Keratinocyte (primary cell): Measurements from ENCODE around the gene FAM120B. TPM values are rescaled to one million over a fixed set of nuclear protein-coding genes. Genes with fewer than 3 reads are reported as not detected.

Experiments
- DNase-seq: peaks from one replicate; pipeline ENCODE4 v3.0.0-alpha.2; 2011; ENCODE audit warnings: low read depth, missing footprints, low spot score
- FAIRE-seq: peaks from 2 replicates; lab custom pipeline; 2011; peaks lifted over from hg19 to GRCh38; lab: Jason Lieb, UNC
- H2AFZ ChIP-seq: 2 replicates; pipeline ENCODE4 v1.6.0; 2012; ENCODE audit warnings: low read length, control low read depth, inconsistent platforms; ENCODE audit not compliant: control insufficient read depth
- H3K27ac ChIP-seq: 2 replicates; pipeline ENCODE4 v1.5.1; 2011; ENCODE audit warnings: low read length; ENCODE audit not compliant: control insufficient read depth, insufficient read depth
- H3K27me3 ChIP-seq: 3 replicates; pipeline ENCODE4 v1.6.0; 2011; ENCODE audit warnings: low read length; ENCODE audit not compliant: control insufficient read depth, insufficient read depth; ENCODE audit errors: extremely low read depth
- H3K36me3 ChIP-seq, 2 experiments: 2 replicates in 1 of 2; 3 replicates in 1 of 2; pipeline ENCODE4 v1.5.1; 2011; ENCODE audit warnings: low read length in 2 of 2, mild to moderate bottlenecking in 1 of 2; ENCODE audit not compliant: control insufficient read depth in 2 of 2, insufficient read depth in 2 of 2; ENCODE audit errors: extremely low read depth in 1 of 2
- H3K4me1 ChIP-seq: 3 replicates; pipeline ENCODE4 v1.5.1; 2011; ENCODE audit warnings: low read length; ENCODE audit not compliant: control insufficient read depth, insufficient read depth; ENCODE audit errors: extremely low read depth
- H3K4me2 ChIP-seq: 3 replicates; pipeline ENCODE4 v1.6.0; 2011; ENCODE audit warnings: low read depth, low read length; ENCODE audit not compliant: control insufficient read depth, insufficient read depth; ENCODE audit errors: extremely low read depth
- H3K4me3 ChIP-seq, 3 experiments: fragments of 200-600 bp in 1 of 3; sonication (generic) in 1 of 3; 2 replicates in 2 of 3; 3 replicates in 1 of 3; pipeline ENCODE4 v1.5.1; 2011 to 2016; ENCODE audit warnings: low read length in 3 of 3, mild to moderate bottlenecking in 3 of 3, control low read depth in 2 of 3, inconsistent platforms in 1 of 3, low read depth in 1 of 3, mixed read lengths in 1 of 3, mixed run types in 1 of 3, moderate library complexity in 1 of 3; ENCODE audit not compliant: control insufficient read depth in 2 of 3, insufficient read depth in 2 of 3; ENCODE audit errors: extremely low read depth in 1 of 3
- H3K79me2 ChIP-seq: 2 replicates; pipeline ENCODE4 v1.6.0; 2012; ENCODE audit warnings: low read length; ENCODE audit not compliant: control insufficient read depth, insufficient read depth
- H3K9ac ChIP-seq: 3 replicates; pipeline ENCODE4 v1.6.0; 2011; ENCODE audit warnings: low read length; ENCODE audit not compliant: control insufficient read depth, insufficient read depth; ENCODE audit errors: extremely low read depth
- H3K9me1 ChIP-seq: 3 replicates; pipeline ENCODE4 v1.6.0; 2011; ENCODE audit warnings: low read length; ENCODE audit not compliant: control insufficient read depth, insufficient read depth; ENCODE audit errors: extremely low read depth
- H3K9me3 ChIP-seq: 2 replicates; pipeline ENCODE4 v1.5.1; 2012; ENCODE audit warnings: low read depth, low read length; ENCODE audit not compliant: control insufficient read depth
- H4K20me1 ChIP-seq: 3 replicates; pipeline ENCODE4 v1.6.0; 2011; ENCODE audit warnings: low read length; ENCODE audit not compliant: control insufficient read depth, insufficient read depth; ENCODE audit errors: extremely low read depth
- CTCF ChIP-seq, 3 experiments: IDR thresholded peaks in 1 of 3; conservative IDR thresholded peaks in 1 of 3; optimal IDR thresholded peaks in 1 of 3; 2 replicates in 2 of 3; 3 replicates in 1 of 3; pipeline versions ENCODE3 to v1.5.1; 2011; ENCODE audit warnings: low read length in 3 of 3, mild to moderate bottlenecking in 3 of 3, moderate library complexity in 2 of 3, control low read depth in 1 of 3, inconsistent platforms in 1 of 3; ENCODE audit not compliant: insufficient read depth in 2 of 3; ENCODE audit errors: extremely low read depth in 1 of 3
- EZH2 ChIP-seq: IDR thresholded peaks from one replicate; pipeline ENCODE4 v1.6.1; 2012; ENCODE audit warnings: inconsistent platforms, mild to moderate bottlenecking, low read length, moderate library complexity
- dilution Hi-C: fragments of 300-500 bp; cut with MboI; formaldehyde crosslinking; loops from one replicate; pipeline ENCODE4 v1.7.0; 2020; ENCODE audit warnings: low sequenced_read_pairs; ENCODE audit not compliant: extremely low pct_ligation_motif_present
- polyA plus RNA-seq, 5 experiments: library from polyadenylated mRNA; depleted of rRNA in 3 of 5; stranded (reverse) in 3 of 5; stranded (forward) in 1 of 5; unstranded in 1 of 5; fragments of >200 nt; gene quantifications; 1 replicate in 1 of 5; 2 replicates in 3 of 5; 3 replicates in 1 of 5; pipeline versions ENCODE4 v1.2.1 to v1.2.3, GENCODE V29; 2011 to 2012; ENCODE audit warnings: missing spikeins in 2 of 5, low read depth in 1 of 5, low replicate concordance in 1 of 5

The FAM120B gene
- polyA plus RNA-seq, 1 donor (not counting 4 experiments of a cell fraction or from before 2014, with no cell fraction given), result 17.4 TPM

GRCh38 chr6:170311696-170312095 is 5.1 kb downstream of the FAM120B start:
- dilution Hi-C loops, result no loop called here
- DNase-seq, result no peak
- no peaks in the 10 kb centered on the region for H3K9me3 ChIP-seq
- no peak overlapping the region for H3K4me3 ChIP-seq
- no peak for TF ChIP-seq CTCF (optimal IDR thresholded peaks at IDR 0.05 in 1 of 3, IDR thresholded peaks at IDR 0.05 in 1 of 3, conservative IDR thresholded peaks at IDR 0.05 in 1 of 3; ENCODE audit: extremely low read depth in 1 of 3, insufficient read depth in 2 of 3, low read length in 3 of 3)
- no peak overlapping the region for H3K9ac ChIP-seq
- H3K79me2 ChIP-seq, result peaks cover 87% of the 10 kb centered on the region
- H3K4me1 ChIP-seq, result peaks cover 8% of the 10 kb centered on the region
- no peak overlapping the region for H3K27ac ChIP-seq
- H3K9me1 ChIP-seq, result no peaks in the 10 kb centered on the region
- H3K4me2 ChIP-seq, result no peak overlapping the region
- no peaks in the 10 kb centered on the region for H4K20me1 ChIP-seq
- H3K36me3 ChIP-seq, result peaks cover 3 to 8% of the 10 kb centered on the region in 2 experiments
- no peak overlapping the region for H2AFZ ChIP-seq
- H3K27me3 ChIP-seq, result no peaks in the 10 kb centered on the region
- FAIRE-seq, result no peak

- H3K9me1 ChIP-seq, result no peaks in the 10 kb centered on the region
- no peak for FAIRE-seq
- peaks cover 3% of the 10 kb centered on the region for H3K4me1 ChIP-seq
- peaks cover 8 to 16% of the 10 kb centered on the region in 2 experiments for H3K36me3 ChIP-seq
- dilution Hi-C loops, result no loop called here
- TF ChIP-seq EZH2 (no peak), CTCF (optimal IDR thresholded peaks at IDR 0.05 in 1 of 3, IDR thresholded peaks at IDR 0.05 in 1 of 3, conservative IDR thresholded peaks at IDR 0.05 in 1 of 3; ENCODE audit: extremely low read depth in 1 of 3, insufficient read depth in 2 of 3, low read length in 3 of 3) (no peak)
- H2AFZ ChIP-seq, result no peak overlapping the region
- H3K9ac ChIP-seq, result no peak overlapping the region
- no peak for DNase-seq
- no peaks in the 10 kb centered on the region for H3K27me3 ChIP-seq
- H3K79me2 ChIP-seq, result peaks cover 82% of the 10 kb centered on the region
- H3K4me3 ChIP-seq, result no peak overlapping the region
- no peak overlapping the region for H3K27ac ChIP-seq
- no peak overlapping the region for H3K4me2 ChIP-seq
- no peaks in the 10 kb centered on the region for H3K9me3 ChIP-seq
- no peaks in the 10 kb centered on the region for H4K20me1 ChIP-seq
These were observed 6.3 kb downstream of the FAM120B start for GRCh38 chr6:170312876-170313275.
